Panc1 (cell line): ENCODE measurements around the gene ZNF674. TPM values are rescaled to one million over a fixed set of nuclear protein-coding genes. Genes with fewer than 3 reads are reported as not detected.

Experiments used
- ATAC-seq: fragments of 200-7000 bp; cut with Tn5 transposase; 2 replicates; pipeline ENCODE4 v1.9.1; 2020; ENCODE audit warnings: mild to moderate bottlenecking, moderate library complexity
- Bru-seq: library from RNA; stranded (reverse); fragments of 400-500 nt; gene quantifications from one replicate; lab custom pipeline; 2021; lab: Mats Ljungman, UMichigan
- BruChase-seq, 2 experiments: library from RNA; stranded (reverse); fragments of 400-500 nt; gene quantifications; one replicate each; lab custom pipeline; 2021; lab: Mats Ljungman, UMichigan
- BruUV-seq: library from RNA; stranded (reverse); fragments of 400-500 nt; replicated peaks from 2 replicates; lab custom pipeline; 2021; lab: Mats Ljungman, UMichigan
- CTCF ChIA-PET: fragments of 300-600 bp; sonication (Branson Sonifier 250); formaldehyde crosslinking; loops from one replicate; lab custom pipeline; 2022; ENCODE audit warnings: antibody characterized with exemption; lab: Charles Lee
- POLR2A ChIA-PET: fragments of 300-600 bp; sonication (Branson Sonifier 250); formaldehyde crosslinking; loops from one replicate; lab custom pipeline; 2022; ENCODE audit warnings: antibody characterized with exemption; lab: Charles Lee
- DNase-seq: peaks from one replicate; pipeline ENCODE4 v3.0.0-alpha.2; 2010; ENCODE audit warnings: low read depth, low spot score
- H3K27ac ChIP-seq: 2 replicates; pipeline ENCODE4 v1.5.1; 2011; ENCODE audit warnings: mild to moderate bottlenecking, low read length, inconsistent platforms
- H3K27me3 ChIP-seq: fragments of 200-500 bp; sonication (Bioruptor generic); 2 replicates; pipeline ENCODE4 v1.6.0; 2014; ENCODE audit warnings: low read length, inconsistent platforms; ENCODE audit not compliant: control insufficient read depth, insufficient read depth
- H3K36me3 ChIP-seq: fragments of 200-500 bp; sonication (Bioruptor generic); 2 replicates; pipeline ENCODE4 v1.5.1; 2014; ENCODE audit warnings: inconsistent platforms, mild to moderate bottlenecking, low read length, moderate library complexity; ENCODE audit not compliant: control insufficient read depth, insufficient read depth
- H3K4me1 ChIP-seq: 2 replicates; pipeline ENCODE4 v1.5.1; 2011; ENCODE audit warnings: inconsistent platforms, mild to moderate bottlenecking, low read length, moderate library complexity; ENCODE audit not compliant: control insufficient read depth, insufficient read depth
- H3K4me3 ChIP-seq, 2 experiments: 2 replicates each; pipeline ENCODE4 v1.5.1; 2011 to 2012; ENCODE audit warnings: low read depth in 2 of 2, low read length in 2 of 2, mild to moderate bottlenecking in 2 of 2, inconsistent platforms in 1 of 2, moderate library complexity in 1 of 2
- H3K9me3 ChIP-seq: fragments of 200-500 bp; sonication (Bioruptor generic); 2 replicates; pipeline ENCODE4 v1.5.1; 2014; ENCODE audit warnings: low read depth, mild to moderate bottlenecking, inconsistent platforms, low read length, moderate library complexity; ENCODE audit not compliant: control insufficient read depth, insufficient read depth
- POLR2AphosphoS5 ChIP-seq: IDR thresholded peaks from 2 replicates; pipeline ENCODE4 v1.6.1; 2012; ENCODE audit warnings: mild to moderate bottlenecking, low read depth, low read length, moderate library complexity
- SIN3A ChIP-seq: IDR thresholded peaks from 2 replicates; pipeline ENCODE4 v1.6.1; 2012; ENCODE audit warnings: low read depth, mild to moderate bottlenecking, low read length, moderate library complexity, borderline replicate concordance; ENCODE audit not compliant: insufficient read depth
- TCF7L2 ChIP-seq: IDR thresholded peaks from 2 replicates; pipeline ENCODE4 v1.6.1; 2011; ENCODE audit warnings: mild to moderate bottlenecking, low read depth, low read length, inconsistent platforms
- in situ Hi-C: cut with HindIII; loops from 2 replicates; pipeline ENCODE4 v1.10.0; 2016; ENCODE audit warnings: low sequenced_read_pairs, low pct_unique_long_range_greater_than_20kb
- intact Hi-C: fragments of 100-400 bp; cut with micrococcal nuclease; formaldehyde crosslinking; loops from one replicate; pipeline ENCODE4 v1.10.0; 2022; ENCODE audit not compliant: unreplicated experiment
- long read RNA-seq: library from polyadenylated mRNA; unstranded; transcript quantifications from one replicate; pipeline ENCODE4 v2.0.0, GENCODE V29; 2021; ENCODE audit not compliant: unreplicated experiment
- polyA plus RNA-seq: library from polyadenylated mRNA; unstranded; fragments of >200 nt; gene quantifications from one replicate; pipeline ENCODE4 v1.2.1, GENCODE V29; 2012; ENCODE audit warnings: missing spikeins; ENCODE audit not compliant: insufficient read length
- total RNA-seq: library from RNA; stranded (reverse); gene quantifications from one replicate; pipeline ENCODE4 v1.2.1, GENCODE V29; 2021; ENCODE audit not compliant: unreplicated experiment
- TF ChIP-seq, protein P1 (sequence below): fragments of 450-650 bp; IDR thresholded peaks from 2 replicates; pipeline ENCODE4 v1.5.1; 2017; ENCODE audit warnings: mild to moderate bottlenecking
- TF ChIP-seq, protein P2 (sequence below), 2 experiments: IDR thresholded peaks; 2 replicates each; pipeline ENCODE4 v1.6.1; 2011 to 2012; ENCODE audit warnings: low read depth in 2 of 2, control low read depth in 1 of 2, low read length in 1 of 2, mild to moderate bottlenecking in 1 of 2, moderate library complexity in 1 of 2; ENCODE audit not compliant: insufficient read depth in 1 of 2

The ZNF674 gene
- total RNA-seq (7.2 TPM), Bru-seq, nascent RNA (percentile 64 among the genes with signal in this experiment), BruChase-seq, experiment 1, labeled RNA remaining after a 2-hour chase (percentile 66 among the genes with signal in this experiment), BruChase-seq, experiment 2, labeled RNA remaining after a 6-hour chase (percentile 68 among the genes with signal in this experiment)
- 2.8 TPM for polyA plus RNA-seq
- long read RNA-seq, full-length matches to known transcripts: 2 of 5 reads
- long read RNA-seq, partial matches to known transcripts: 0 of 5 reads
- long read RNA-seq, other reads (novel, unspliced or antisense): 3 of 5 reads

DNA sequence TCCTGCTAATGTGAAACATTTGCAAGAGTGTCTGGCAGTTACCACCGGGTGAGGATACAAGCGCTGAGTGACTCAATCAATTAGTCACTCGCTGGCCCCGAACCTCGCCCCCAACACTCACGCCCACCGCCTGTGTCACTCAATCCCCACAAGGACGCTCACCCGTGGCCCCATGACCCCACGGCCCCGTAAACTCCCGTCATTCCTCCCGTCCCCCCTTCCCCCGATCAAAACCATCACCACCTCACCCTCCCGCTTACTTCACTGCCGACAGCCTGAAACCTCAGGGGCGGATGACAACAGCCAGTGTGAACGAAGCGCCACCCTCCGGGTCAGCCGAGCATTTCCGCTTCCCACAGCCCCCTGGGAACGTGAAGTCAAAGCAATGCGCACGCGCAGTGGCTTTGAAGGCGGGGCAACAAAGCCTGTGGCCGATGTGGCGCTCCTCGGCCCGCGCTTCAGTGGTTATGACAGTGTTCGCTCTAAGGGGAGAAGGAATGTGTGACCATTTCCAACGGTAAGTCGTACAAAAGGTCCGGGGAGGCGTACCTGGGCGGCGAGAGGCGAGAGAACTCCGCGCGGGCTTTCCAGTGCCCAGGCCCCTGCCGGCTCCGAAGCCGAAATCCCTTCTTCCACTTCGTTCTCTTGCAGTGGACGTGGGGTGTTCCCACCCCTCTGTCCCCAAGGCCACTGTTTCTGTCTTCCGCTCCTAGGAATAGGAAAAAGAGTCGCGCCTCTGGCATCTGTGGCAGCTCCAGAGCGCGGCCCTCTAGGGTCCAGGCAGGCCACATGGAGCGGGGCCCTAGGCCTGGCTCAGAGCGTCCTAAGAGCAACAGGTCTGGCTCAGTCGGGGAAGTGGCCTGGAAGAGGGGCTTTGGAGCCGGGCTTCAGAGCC lies at the start of gene ZNF674:
ZNF674 (minus strand) TSS at position 311 of the 895 bp plus-strand sequence. CDS start 3,334 bp downstream, outside the sequence.
- peak within 1 kb of the TSS; percentile 95 for H3K27ac ChIP-seq
- intact Hi-C loops (no loop called here), in situ Hi-C loops (no loop called here)
- ChIA-PET POLR2A (no interaction called here), CTCF (no interaction called here)
- peaks cover 24% of the 10 kb centered on the region for H3K4me1 ChIP-seq
- DNase-seq (peak; percentile 69), ATAC-seq (peak; percentile 93)
- no TSS peak for BruUV-seq
- H3K9me3 ChIP-seq: no peaks in the 10 kb centered on the region
- peak within 1 kb of the TSS; percentile 96 to 99 for H3K4me3 ChIP-seq
- H3K27me3 ChIP-seq: no peaks in the 10 kb centered on the region
- H3K36me3 ChIP-seq: peaks cover 2% of the 10 kb centered on the region; the same call in 1 of the 2 replicates
- TF ChIP-seq, protein P1, sequence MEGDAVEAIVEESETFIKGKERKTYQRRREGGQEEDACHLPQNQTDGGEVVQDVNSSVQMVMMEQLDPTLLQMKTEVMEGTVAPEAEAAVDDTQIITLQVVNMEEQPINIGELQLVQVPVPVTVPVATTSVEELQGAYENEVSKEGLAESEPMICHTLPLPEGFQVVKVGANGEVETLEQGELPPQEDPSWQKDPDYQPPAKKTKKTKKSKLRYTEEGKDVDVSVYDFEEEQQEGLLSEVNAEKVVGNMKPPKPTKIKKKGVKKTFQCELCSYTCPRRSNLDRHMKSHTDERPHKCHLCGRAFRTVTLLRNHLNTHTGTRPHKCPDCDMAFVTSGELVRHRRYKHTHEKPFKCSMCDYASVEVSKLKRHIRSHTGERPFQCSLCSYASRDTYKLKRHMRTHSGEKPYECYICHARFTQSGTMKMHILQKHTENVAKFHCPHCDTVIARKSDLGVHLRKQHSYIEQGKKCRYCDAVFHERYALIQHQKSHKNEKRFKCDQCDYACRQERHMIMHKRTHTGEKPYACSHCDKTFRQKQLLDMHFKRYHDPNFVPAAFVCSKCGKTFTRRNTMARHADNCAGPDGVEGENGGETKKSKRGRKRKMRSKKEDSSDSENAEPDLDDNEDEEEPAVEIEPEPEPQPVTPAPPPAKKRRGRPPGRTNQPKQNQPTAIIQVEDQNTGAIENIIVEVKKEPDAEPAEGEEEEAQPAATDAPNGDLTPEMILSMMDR: no peak; the same call in 1 of the 2 replicates
- TF ChIP-seq POLR2AphosphoS5: peak; percentile 80
- TF ChIP-seq TCF7L2: peak; percentile 52; the same call in 1 of the 2 replicates
- TF ChIP-seq, protein P2, sequence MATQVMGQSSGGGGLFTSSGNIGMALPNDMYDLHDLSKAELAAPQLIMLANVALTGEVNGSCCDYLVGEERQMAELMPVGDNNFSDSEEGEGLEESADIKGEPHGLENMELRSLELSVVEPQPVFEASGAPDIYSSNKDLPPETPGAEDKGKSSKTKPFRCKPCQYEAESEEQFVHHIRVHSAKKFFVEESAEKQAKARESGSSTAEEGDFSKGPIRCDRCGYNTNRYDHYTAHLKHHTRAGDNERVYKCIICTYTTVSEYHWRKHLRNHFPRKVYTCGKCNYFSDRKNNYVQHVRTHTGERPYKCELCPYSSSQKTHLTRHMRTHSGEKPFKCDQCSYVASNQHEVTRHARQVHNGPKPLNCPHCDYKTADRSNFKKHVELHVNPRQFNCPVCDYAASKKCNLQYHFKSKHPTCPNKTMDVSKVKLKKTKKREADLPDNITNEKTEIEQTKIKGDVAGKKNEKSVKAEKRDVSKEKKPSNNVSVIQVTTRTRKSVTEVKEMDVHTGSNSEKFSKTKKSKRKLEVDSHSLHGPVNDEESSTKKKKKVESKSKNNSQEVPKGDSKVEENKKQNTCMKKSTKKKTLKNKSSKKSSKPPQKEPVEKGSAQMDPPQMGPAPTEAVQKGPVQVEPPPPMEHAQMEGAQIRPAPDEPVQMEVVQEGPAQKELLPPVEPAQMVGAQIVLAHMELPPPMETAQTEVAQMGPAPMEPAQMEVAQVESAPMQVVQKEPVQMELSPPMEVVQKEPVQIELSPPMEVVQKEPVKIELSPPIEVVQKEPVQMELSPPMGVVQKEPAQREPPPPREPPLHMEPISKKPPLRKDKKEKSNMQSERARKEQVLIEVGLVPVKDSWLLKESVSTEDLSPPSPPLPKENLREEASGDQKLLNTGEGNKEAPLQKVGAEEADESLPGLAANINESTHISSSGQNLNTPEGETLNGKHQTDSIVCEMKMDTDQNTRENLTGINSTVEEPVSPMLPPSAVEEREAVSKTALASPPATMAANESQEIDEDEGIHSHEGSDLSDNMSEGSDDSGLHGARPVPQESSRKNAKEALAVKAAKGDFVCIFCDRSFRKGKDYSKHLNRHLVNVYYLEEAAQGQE (IDR thresholded peaks at IDR 0.05; ENCODE audit: insufficient read depth in 1 of 2, low read depth in 2 of 2, low read length in 1 of 2): no peak
- peak; percentile 36; the same call in 1 of the 2 replicates for TF ChIP-seq SIN3A

DNA sequence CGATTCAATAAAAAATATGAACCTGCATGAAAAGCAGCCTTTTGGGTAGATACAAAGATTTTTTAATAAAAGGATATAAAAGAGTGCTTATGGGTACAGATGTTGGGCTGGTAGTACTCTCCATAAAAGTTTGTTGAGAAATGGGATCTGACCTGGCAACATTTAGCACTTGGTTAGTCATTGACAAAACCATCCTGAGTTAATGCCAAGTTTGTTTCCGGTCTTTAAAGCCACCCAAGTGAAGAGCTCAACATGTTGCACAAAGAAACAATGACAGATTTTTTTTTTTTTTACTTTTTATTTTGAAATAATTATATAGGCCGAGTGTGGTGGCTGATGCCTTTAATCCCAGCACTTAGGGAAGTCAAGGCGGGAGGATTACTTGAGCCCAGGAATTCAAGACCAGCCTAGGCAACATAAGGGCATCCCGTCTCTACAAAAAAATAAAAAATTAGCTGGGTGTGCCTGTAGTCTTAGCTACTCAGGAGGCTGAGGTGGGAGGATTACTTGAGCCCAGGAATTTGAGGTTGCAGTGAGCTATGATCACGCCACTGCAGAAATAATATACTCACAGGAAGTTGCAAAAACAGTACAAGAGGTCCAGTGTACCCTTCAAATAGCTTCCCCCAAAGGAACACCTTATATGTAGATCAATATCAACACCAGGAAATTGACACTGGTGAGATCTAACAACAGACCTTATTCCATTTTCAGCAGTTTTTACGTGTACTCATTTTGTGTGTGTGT lies 44.9 kb upstream of the ZNF674 start:
- ChIA-PET POLR2A (no interaction called here), CTCF (no interaction called here)
- no peak for ATAC-seq
- BruUV-seq: no TSS peak
- Histone ChIP-seq H3K36me3 (no peaks in the 10 kb centered on the region), H3K9me3 (no peaks in the 10 kb centered on the region), H3K27ac (no peak overlapping the region), H3K27me3 (no peaks in the 10 kb centered on the region), H3K4me3 (no peak overlapping the region), H3K4me1 (peaks cover 13% of the 10 kb centered on the region)
- intact Hi-C loops (no loop called here), in situ Hi-C loops (no loop called here)
- no peak for TF ChIP-seq SIN3A
- TF ChIP-seq, protein P2 (IDR thresholded peaks at IDR 0.05; ENCODE audit: insufficient read depth in 1 of 2, low read depth in 2 of 2, low read length in 1 of 2): no peak
- TF ChIP-seq, protein P1: no peak
- TF ChIP-seq TCF7L2: no peak
- no peak for TF ChIP-seq POLR2AphosphoS5
- DNase-seq: no peak
